ENCODE results near the gene CD8B.

DNA sequence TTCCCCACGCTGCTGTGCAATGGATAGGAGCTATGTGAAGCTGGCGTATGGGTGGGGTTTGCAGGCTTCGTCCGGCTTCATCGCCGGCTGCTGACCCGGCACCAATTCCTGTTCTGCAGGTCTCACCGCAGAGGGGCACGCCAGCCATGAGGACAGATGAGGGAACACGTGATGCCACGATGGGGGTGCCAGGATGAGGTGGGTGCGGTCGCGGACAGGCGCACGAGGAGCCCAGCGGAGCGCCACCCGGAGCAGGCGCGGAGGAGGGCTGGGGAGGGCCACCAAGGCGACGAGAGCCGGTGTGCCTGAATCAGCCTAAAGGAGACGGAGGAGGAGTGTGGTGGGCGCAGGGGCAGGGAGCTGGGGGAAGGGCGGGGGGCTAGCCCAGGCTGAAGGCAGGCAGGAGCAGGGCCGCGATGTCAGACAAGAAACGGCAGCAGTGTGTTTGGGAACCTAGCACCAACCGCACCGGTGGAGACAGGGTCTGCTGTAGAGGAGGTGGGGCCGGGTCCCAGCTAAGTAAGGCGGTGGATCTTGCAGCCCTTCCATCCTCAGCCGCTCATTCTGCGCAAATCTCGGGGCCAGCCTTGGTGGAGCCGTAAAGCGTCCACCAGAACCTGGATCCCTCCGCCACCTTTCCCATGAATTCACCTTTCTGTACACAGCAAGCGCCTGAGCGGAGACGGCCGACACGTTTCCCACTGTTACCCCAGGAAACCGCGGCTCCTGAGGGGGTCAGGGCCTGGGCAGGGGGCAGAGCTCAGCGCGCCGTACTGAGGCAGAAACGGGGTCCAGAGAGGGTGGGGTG lies 54.0 kb downstream of the CD8B start:
- TF ChIP-seq, protein P1, sequence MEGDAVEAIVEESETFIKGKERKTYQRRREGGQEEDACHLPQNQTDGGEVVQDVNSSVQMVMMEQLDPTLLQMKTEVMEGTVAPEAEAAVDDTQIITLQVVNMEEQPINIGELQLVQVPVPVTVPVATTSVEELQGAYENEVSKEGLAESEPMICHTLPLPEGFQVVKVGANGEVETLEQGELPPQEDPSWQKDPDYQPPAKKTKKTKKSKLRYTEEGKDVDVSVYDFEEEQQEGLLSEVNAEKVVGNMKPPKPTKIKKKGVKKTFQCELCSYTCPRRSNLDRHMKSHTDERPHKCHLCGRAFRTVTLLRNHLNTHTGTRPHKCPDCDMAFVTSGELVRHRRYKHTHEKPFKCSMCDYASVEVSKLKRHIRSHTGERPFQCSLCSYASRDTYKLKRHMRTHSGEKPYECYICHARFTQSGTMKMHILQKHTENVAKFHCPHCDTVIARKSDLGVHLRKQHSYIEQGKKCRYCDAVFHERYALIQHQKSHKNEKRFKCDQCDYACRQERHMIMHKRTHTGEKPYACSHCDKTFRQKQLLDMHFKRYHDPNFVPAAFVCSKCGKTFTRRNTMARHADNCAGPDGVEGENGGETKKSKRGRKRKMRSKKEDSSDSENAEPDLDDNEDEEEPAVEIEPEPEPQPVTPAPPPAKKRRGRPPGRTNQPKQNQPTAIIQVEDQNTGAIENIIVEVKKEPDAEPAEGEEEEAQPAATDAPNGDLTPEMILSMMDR (IDR thresholded peaks at IDR 0.05), result no peak
- no peak for TF ChIP-seq POLR2A (IDR thresholded peaks at IDR 0.05)
